T47D (cell line): Measurements from ENCODE around the gene ELF3.
"Not testable (repeated sequence)": the region's sequence is repeated elsewhere in the genome, so short reads cannot be mapped to it uniquely, and the experiment has no call there.

Experiments
- DNase-seq, 2 experiments: peaks; one replicate each; pipeline versions ENCODE4 v3.0.0 to v3.0.0-alpha.2; 2011 to 2012; ENCODE audit warnings: low read depth in 1 of 2, low spot score in 1 of 2
- JUND ChIP-seq: IDR thresholded peaks from 2 replicates; pipeline ENCODE4 v1.6.1; 2012; ENCODE audit warnings: low read depth
- in situ Hi-C: cut with HindIII; loops from 2 replicates; pipeline ENCODE4 v1.10.0; 2016; ENCODE audit warnings: low sequenced_read_pairs, low pct_unique_long_range_greater_than_20kb

Gene ELF3

DNA sequence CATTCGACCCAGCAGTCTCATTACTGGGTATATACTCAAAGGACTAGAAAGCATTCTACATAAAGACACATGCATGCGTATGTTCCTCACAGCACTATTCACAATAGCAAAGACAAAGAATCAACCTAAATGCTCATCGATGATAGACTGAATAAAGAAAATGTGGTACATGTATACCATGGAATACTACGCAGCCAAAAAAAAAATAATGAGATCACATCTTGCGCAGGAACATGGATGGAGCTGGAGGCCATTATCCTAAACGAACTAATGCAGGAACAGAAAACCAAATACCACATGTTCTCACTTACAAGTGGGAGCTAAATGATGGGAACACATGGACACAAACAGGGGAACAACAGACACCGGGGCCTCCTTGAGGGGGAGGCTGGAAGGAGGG, 43.7 kb downstream of the ELF3 start:
- in situ Hi-C loops: no loop called here
- TF ChIP-seq JUND: no peak
- no peak for DNase-seq

DNA sequence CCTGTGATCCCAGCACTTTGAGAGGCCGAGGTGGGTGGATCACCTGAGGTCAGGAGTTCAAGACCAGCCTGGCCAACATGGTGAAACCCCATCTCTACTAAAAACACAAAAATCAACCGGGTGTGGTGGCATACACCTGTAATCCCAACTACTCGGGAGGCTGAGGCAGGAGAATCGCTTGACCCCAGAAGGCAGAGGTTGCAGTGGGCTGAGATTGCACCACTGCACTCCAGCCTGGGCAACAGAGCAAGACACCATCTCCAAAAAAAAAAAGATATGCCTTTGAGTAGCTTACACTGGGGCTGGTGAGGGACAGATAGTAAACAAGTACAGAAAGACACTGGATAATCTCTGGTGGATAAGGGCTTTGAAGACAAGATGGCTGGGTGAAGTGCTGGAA, 44.3 kb downstream of the ELF3 start:
- in situ Hi-C loops, DNase-seq: not testable (repeated sequence)

DNA sequence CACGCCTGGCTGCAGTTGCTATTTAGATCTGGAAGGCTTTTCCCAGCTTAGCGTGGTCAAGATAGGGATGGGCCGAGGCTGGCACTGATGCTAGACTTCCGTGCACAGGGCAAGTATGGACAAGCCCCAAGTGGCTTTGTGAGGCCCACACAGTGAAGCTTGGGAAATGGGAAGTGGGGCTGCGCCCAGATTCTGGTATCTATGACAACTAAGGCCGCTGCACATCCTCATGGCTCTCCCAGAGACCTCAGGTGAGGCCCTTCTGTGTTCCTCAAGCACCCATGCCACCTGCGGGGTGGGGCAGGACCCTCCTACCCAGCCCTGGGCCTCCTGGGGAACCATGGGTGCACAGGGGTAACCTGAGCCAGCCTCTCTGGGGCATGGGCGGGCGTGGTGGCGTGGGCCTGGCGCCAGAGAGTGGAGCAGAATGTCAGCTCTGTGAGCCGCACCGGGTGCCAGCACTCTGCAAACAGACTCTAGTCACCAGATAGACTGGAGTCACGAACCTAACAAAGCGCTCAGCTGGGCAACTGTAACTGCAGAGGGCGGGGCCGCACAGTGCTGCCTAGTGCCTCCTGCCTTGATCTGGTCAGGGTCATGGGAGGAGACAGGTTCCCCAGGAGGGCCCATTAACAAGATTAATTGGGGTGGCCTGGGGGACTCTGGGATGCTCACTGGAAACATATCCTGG, 46.4 kb downstream of the ELF3 start:
- peak; percentile 73 to 92 for DNase-seq
- in situ Hi-C loops: no loop called here
- no peak for TF ChIP-seq JUND

DNA sequence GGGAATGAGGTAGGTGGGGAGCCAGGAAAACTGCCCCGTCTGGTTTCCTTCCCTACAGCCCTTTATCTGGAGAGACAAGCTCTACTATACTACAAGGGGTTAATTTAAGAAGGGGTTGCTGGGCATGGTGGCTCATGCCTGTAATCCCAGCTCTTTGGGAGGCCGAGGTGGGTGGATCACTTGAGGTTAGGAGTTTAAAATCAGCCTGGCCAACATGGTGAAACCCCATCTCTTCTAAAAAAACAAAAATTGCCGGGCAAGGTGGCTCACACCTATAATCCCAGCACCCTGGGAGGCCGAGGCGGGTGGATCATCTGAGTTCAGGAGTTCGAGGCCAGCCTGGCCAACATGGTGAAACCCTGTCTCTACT, 46.9 kb downstream of the ELF3 start:
- DNase-seq, in situ Hi-C loops: not testable (repeated sequence)

DNA sequence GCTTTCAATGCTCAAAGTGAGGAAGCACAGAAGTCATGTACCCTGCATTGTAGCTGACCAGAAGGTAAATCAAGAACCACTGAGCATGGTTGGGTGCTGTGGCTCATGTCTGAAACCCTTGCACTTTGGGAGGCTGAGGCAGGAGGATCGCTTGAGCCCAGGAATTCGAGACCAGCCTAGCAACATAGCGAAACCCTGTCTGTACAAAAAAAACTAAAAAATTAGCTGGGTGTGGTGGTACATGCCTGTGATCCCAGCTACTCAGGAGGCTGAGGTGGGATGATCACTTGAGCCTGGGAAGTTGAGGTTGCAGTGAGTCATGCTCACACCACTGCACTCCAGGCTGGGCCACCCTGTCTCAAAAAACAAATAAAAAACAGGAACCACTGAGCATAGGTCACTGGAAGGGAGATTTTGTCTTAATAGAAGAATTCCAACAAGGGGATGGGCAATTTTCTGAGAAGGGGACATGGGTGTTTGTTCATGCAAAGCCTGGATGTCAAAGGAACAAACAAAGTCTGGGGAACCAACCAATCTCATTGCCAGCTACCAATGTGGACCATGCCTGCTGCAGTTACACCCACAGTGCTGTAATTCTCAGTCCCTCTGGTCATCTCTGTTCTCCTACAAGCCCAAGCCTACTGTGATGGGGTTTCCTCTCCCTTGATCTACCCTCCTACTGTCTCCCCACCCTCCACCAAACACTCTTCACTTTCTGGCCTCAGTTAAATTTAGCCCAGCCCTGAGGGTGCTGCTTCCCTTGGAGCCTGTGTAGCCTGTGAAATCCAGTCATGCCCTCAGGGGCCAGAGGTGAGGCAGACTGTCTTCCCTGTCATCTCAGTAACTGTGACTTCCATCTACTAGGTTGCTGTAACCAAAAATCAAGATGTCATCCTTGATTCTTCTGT, 47.9 kb downstream of the ELF3 start:
- DNase-seq: peak; percentile 49 to 81
- in situ Hi-C loops: no loop called here

DNA sequence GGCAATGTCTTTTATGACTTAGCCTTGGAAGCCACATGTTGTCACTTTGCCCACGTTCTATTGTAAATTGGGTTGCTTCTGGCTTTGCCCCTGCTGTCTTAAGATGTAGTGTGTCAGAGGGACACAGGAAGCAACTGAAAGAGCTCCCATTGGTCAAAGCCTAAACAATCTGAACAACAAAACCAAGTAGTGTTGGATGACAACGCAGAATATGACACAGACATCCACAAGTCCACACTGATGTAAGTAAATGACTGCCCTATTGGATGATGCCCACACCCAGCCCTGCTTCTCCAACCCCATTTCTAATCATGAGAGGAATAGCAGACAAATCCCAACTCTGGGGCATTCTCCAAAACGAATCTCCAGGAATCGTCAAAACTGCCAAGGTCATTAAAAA, 50.7 kb downstream of the ELF3 start:
- in situ Hi-C loops: no loop called here
- no peak for DNase-seq
- TF ChIP-seq JUND: no peak

More for the DNA sequence above, 47.9 kb downstream of the ELF3 start:
- TF ChIP-seq JUND: no peak

DNA sequence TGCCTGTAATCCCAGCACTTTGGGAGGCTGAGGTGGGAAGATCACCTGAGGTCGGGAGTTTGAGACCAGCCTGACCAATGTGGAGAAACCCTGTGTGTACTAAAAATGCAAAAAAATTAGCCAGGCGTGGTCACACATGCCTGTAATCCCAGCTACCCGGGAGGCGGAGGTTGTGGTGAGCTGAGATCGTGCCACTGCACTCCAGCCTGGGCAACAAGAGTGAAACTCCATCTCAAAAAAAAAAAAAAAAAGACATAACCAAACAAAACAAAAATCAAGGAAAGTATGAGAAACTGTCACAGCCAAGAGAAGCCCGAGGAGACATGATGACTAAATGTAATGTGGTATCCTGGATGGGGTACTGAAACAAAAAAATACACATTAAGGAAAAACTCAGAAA, 51.4 kb downstream of the ELF3 start:
- in situ Hi-C loops, DNase-seq: not testable (repeated sequence)

DNA sequence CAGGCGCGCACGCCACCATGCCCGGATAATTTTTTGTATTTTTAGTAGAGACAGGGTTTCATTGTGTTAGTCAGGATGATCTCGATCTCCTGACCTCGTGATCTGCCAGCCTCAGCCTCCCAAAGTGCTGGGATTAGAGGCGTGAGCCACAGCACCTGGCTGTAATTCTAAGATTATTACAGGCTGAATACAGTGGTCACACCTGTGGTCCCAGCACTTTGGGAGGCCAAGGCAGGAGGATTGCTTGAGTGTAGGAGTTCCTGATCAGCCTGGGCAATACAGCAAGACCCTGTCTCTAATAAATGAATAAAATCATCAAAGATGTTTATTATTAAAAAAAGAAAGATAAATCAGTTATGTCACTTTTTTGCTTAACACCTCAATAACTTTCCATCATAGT, 52.2 kb downstream of the ELF3 start:
- DNase-seq, in situ Hi-C loops: not testable (repeated sequence)

DNA sequence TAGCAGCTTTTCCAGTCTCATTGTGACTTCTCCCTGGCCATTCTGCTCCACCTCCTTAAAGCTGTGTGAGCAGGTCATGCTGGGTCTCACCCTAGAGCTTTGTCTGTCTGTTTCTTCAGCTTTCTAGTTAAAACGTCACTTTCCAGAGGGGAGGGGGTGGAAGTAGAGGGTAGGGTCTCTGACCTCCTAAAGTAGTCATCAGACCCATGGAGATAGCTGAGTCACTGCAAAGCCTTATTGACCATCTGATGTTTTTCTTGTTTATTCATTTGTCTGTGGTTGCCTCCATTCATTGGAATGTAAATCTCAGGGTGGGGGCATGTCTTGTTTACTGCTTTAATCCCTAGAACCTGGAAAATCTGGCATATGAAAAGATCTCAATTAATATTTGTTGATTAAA, 52.7 kb downstream of the ELF3 start:
- TF ChIP-seq JUND: no peak
- DNase-seq: peak in 1 of 2 experiments; percentile 33

DNA sequence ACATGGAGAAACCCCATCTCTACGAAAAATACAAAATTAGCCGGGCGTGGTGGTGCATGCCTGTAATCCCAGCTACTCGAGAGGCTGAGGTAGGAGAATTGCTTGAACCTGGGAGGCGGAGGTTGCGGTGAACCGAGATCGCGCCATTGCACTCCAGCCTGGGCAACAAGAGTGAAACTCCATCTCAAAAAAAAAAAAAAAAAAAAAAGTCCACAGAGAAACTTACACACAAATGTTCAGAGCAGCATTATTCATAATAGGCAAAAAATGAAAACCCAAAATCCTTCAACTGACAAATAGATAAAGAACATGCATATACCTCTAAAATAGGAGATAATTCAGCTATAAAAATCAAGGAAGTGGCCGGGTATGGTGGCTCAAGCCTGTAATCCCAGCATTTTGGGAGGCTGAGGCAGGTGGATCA, 54.5 kb downstream of the ELF3 start:
- DNase-seq, in situ Hi-C loops: not testable (repeated sequence)

More for the DNA sequence above, 52.7 kb downstream of the ELF3 start:
- in situ Hi-C loops: no loop called here
